Erythroblast (primary cell): ENCODE data around the gene CECR2.

Source experiments
- GATA1 ChIP-seq: IDR thresholded peaks from 2 replicates; pipeline ENCODE4 v1.6.1; 2011; ENCODE audit warnings: low read depth, mild to moderate bottlenecking, control low read depth, low read length, moderate library complexity
- POLR2A ChIP-seq: IDR thresholded peaks from 2 replicates; pipeline ENCODE4 v1.6.1; 2011; ENCODE audit warnings: mild to moderate bottlenecking, low read length

DNA sequence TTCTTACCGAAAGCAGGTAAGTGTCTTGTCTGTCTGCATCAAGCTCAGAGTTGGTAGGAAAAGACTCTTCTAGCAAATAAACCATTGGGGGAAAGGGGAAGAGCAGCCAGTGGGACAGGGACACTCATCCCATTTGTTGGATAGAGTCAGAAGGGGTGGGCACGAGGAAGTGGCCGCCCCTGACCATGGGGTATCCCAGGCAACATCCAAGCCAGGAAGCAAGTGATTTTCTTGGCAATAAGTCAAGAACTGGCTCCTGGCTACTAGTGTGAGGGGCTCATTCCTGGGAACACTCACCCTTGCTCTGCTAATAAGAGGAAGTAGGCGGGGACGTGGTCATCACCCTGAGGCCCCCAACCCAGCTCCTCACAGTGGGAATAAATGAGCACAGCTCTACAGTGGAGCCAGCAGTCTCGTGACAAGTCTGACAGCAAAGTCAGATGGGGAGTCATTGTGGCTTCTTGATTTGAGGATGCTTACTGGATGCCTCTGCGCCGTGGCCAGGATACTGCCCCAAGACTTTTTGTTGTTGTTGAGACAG is 200.8 kb downstream of the CECR2 start:
- TF ChIP-seq POLR2A (no peak), GATA1 (no peak)
